GM23338 (cell line): ENCODE measurements around the gene WNT9A. TPM values are rescaled to one million over a fixed set of nuclear protein-coding genes. Genes with fewer than 3 reads are reported as not detected.

Experiments used
- ATAC-seq: fragments of 200-7000 bp; cut with Tn5 transposase; 3 replicates; pipeline ENCODE4 v1.9.1; 2020
- DNase-seq: peaks from one replicate; pipeline ENCODE4 v3.0.0-alpha.2; 2015; ENCODE audit warnings: low spot score
- H2AFZ ChIP-seq: fragments of 200-600 bp; sonication (generic); 2 replicates; pipeline ENCODE4 v1.8.0; 2016; ENCODE audit warnings: antibody characterized with exemption, mild to moderate bottlenecking, moderate library complexity
- H3F3A ChIP-seq: fragments of 200-600 bp; sonication (generic); replicated peaks from 2 replicates; pipeline ENCODE4 v1.8.0; 2017; ENCODE audit warnings: antibody characterized with exemption, mixed run types, low read depth
- H3K27ac ChIP-seq: fragments of 200-600 bp; sonication (generic); 2 replicates; pipeline ENCODE4 v1.6.1; 2016; ENCODE audit warnings: low read depth
- H3K27me3 ChIP-seq: fragments of 200-600 bp; sonication (generic); 2 replicates; pipeline ENCODE4 v1.8.0; 2016; ENCODE audit warnings: mild to moderate bottlenecking, mixed run types, moderate library complexity; ENCODE audit not compliant: insufficient read depth
- H3K36me3 ChIP-seq: fragments of 200-600 bp; sonication (generic); 2 replicates; pipeline ENCODE4 v1.8.0; 2016; ENCODE audit warnings: mild to moderate bottlenecking; ENCODE audit not compliant: insufficient read depth
- H3K4me1 ChIP-seq: fragments of 200-600 bp; sonication (generic); 2 replicates; pipeline ENCODE4 v1.8.0; 2016; ENCODE audit warnings: mild to moderate bottlenecking, moderate library complexity; ENCODE audit not compliant: insufficient read depth
- H3K4me2 ChIP-seq: fragments of 200-600 bp; sonication (generic); 2 replicates; pipeline ENCODE4 v1.7.1; 2017; ENCODE audit warnings: mixed run types
- H3K4me3 ChIP-seq: fragments of 200-600 bp; sonication (generic); 2 replicates; pipeline ENCODE4 v1.6.1; 2016; ENCODE audit warnings: mixed run types
- H3K79me2 ChIP-seq: fragments of 200-600 bp; sonication (generic); replicated peaks from 2 replicates; pipeline ENCODE4 v1.8.0; 2017; ENCODE audit warnings: mild to moderate bottlenecking; ENCODE audit not compliant: insufficient read depth
- H3K9me2 ChIP-seq: fragments of 200-600 bp; sonication (generic); 2 replicates; pipeline ENCODE4 v1.8.0; 2017; ENCODE audit not compliant: insufficient read depth
- H4K20me1 ChIP-seq: fragments of 200-600 bp; sonication (generic); replicated peaks from 2 replicates; pipeline ENCODE4 v1.8.0; 2017; ENCODE audit warnings: mild to moderate bottlenecking; ENCODE audit not compliant: insufficient read depth
- H3K27ac Mint-ChIP-seq: 2 replicates; pipeline ENCODE4 v1.8.0; 2020; ENCODE audit warnings: inconsistent platforms, mild to moderate bottlenecking, moderate library complexity, mixed read lengths
- H3K27me3 Mint-ChIP-seq: 3 replicates; pipeline ENCODE4 v1.8.0; 2022; ENCODE audit warnings: low read depth, mild to moderate bottlenecking, moderate library complexity, mixed read lengths, inconsistent platforms; ENCODE audit not compliant: insufficient read depth, poor library complexity
- H3K36me3 Mint-ChIP-seq: 3 replicates; pipeline ENCODE4 v1.8.0; 2021; ENCODE audit warnings: low read depth, mild to moderate bottlenecking, inconsistent platforms, moderate library complexity, mixed read lengths
- H3K4me1 Mint-ChIP-seq: 3 replicates; pipeline ENCODE4 v1.8.0; 2020; ENCODE audit warnings: mild to moderate bottlenecking, inconsistent platforms, mixed read lengths
- H3K4me3 Mint-ChIP-seq: 3 replicates; pipeline ENCODE4 v1.8.0; 2021; ENCODE audit warnings: moderate library complexity, mild to moderate bottlenecking, inconsistent platforms, mixed read lengths
- H3K9me3 Mint-ChIP-seq: 3 replicates; pipeline ENCODE4 v1.8.0; 2020; ENCODE audit warnings: moderate library complexity, mild to moderate bottlenecking, inconsistent platforms, mixed read lengths
- CREB1 ChIP-seq: fragments of 250-450 bp; sonication (Bioruptor Pico); IDR thresholded peaks from 2 replicates; pipeline ENCODE4 v1.5.0; 2020; ENCODE audit warnings: low read depth, mild to moderate bottlenecking, moderate library complexity
- EZH2 ChIP-seq: fragments of 200-600 bp; sonication (generic); IDR thresholded peaks from one replicate; pipeline ENCODE4 v1.8.0; 2017; ENCODE audit warnings: antibody characterized with exemption, mild to moderate bottlenecking, low read depth; ENCODE audit not compliant: unreplicated experiment
- POLR2AphosphoS5 ChIP-seq: IDR thresholded peaks from 2 replicates; pipeline ENCODE4 v1.6.1; 2016; ENCODE audit warnings: antibody characterized with exemption, low read depth
- STAT1 ChIP-seq: IDR thresholded peaks from one replicate; pipeline ENCODE4 v1.6.1; 2016; ENCODE audit warnings: antibody characterized with exemption; ENCODE audit not compliant: unreplicated experiment
- ZNF331 ChIP-seq: fragments of 250-450 bp; sonication (Bioruptor Pico); IDR thresholded peaks from 2 replicates; pipeline ENCODE4 v1.5.0; 2020; ENCODE audit warnings: low read depth, mild to moderate bottlenecking, moderate library complexity
- ZNF462 ChIP-seq: fragments of 250-450 bp; sonication (Bioruptor Pico); IDR thresholded peaks from 2 replicates; pipeline ENCODE4 v1.5.0; 2020; ENCODE audit warnings: mild to moderate bottlenecking, moderate library complexity
- polyA plus RNA-seq: library from polyadenylated mRNA; unstranded; fragments of >200 nt; fragmentation: Nextera tagmentation; extraction: Ambion mirVana; gene quantifications from 2 replicates; pipeline ENCODE4 v1.2.1, GENCODE V29; 2016
- total RNA-seq: library from RNA; depleted of rRNA; stranded (reverse); fragments of >200 nt; shearing (Covaris generic); gene quantifications from 2 replicates; pipeline ENCODE4 v1.2.3, GENCODE V29; 2014

Gene WNT9A
- total and polyA plus RNA-seq, 2 experiments from 2014 or later = 0.06 to 2.0 TPM

DNA sequence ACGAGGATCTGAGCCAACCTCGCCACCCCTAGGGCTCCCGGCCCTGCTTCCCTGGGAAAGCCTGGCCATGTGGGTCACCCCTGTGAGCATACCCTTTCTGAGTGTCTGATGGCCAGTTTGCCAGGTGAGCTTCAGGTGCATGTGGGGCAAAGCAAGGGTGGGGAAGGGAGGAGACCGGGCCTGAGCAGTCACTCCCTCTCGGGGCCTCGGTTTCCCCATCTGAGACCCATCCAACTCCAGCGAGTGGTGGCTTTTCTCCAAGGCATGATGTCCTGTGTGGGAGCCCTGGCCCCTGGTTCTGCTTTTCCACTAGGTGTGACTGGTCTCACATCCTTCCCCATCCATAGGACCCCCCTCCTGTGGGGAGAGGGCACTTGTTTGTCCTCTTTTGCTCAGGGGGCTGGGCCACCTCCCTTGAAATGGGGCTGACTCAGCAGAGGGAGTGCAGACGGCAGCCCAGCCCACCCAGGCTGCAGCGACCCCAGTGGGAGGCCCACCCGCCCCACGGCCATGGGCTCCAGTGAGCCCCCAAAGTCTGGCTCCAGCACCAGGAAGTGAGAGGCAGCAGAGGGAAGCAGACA is 1.7 kb upstream of the WNT9A start:
- Histone ChIP-seq H3K4me1 (peaks cover 6% of the 10 kb centered on the region; the same call in 1 of the 2 replicates), H2AFZ (no peak overlapping the region), H3K79me2 (no peaks in the 10 kb centered on the region), H3K27me3 (peaks cover 27% of the 10 kb centered on the region), H3F3A (0 out of 2 replicates have a peak, but pooled peaks cover 3% of the 10 kb centered on the region), H3K27ac (no peak overlapping the region), H3K4me2 (no peak overlapping the region), H3K36me3 (no peaks in the 10 kb centered on the region), H3K4me3 (no peak overlapping the region), H4K20me1 (0 out of 2 replicates have a peak, but pooled peaks cover 5% of the 10 kb centered on the region), H3K9me2 (no peaks in the 10 kb centered on the region)
- ATAC-seq = no peak
- peaks cover 5% of the 10 kb centered on the region; the same call in 1 of the 3 replicates for H3K9me3 Mint-ChIP-seq
- H3K4me1 Mint-ChIP-seq = peaks cover 11% of the 10 kb centered on the region
- no peak overlapping the region for H3K4me3 Mint-ChIP-seq
- DNase-seq = no peak
- TF ChIP-seq POLR2AphosphoS5 (no peak), CREB1 (CRISPR knock-in tag) (no peak), ZNF462 (CRISPR knock-in tag) (no peak), ZNF331 (CRISPR knock-in tag) (no peak), EZH2 (no peak), STAT1 (no peak)
- H3K27me3 Mint-ChIP-seq = peaks cover 29% of the 10 kb centered on the region
- H3K36me3 Mint-ChIP-seq = no peaks in the 10 kb centered on the region
- H3K27ac Mint-ChIP-seq = no peak overlapping the region
